HepG2 (cell line): ENCODE results near the gene GLRA1.

Source experiments
- EED ChIP-seq: sonication (generic); formaldehyde crosslinking; IDR thresholded peaks from 2 replicates; pipeline ENCODE4 v1.5.0; 2020; ENCODE audit warnings: mild to moderate bottlenecking, missing genetic modification reagents
- EZH2 ChIP-seq: conservative IDR thresholded peaks from 2 replicates; pipeline ENCODE4 v1.6.1; 2012; ENCODE audit warnings: mild to moderate bottlenecking, low read depth, low read length, moderate library complexity
- KAT7 ChIP-seq: IDR thresholded peaks from 2 replicates; pipeline ENCODE4 v1.6.1; 2018; ENCODE audit warnings: borderline replicate concordance, missing compliant biosample characterization
- KDM1A ChIP-seq: IDR thresholded peaks from 2 replicates; pipeline ENCODE4 v1.6.1; 2016; ENCODE audit warnings: missing compliant biosample characterization
- PHF20 ChIP-seq: sonication (generic); formaldehyde crosslinking; IDR thresholded peaks from 2 replicates; pipeline ENCODE4 v1.5.0; 2020; ENCODE audit warnings: mild to moderate bottlenecking, missing genetic modification reagents
- POLR2A ChIP-seq, 2 experiments: IDR thresholded peaks; 2 replicates each; pipeline ENCODE4 v1.6.1; 2011; ENCODE audit warnings: low read depth in 2 of 2, low read length in 2 of 2, mild to moderate bottlenecking in 1 of 2, moderate library complexity in 1 of 2; ENCODE audit not compliant: insufficient read depth in 1 of 2
- RAD51 ChIP-seq: fragments of 450-650 bp; IDR thresholded peaks from 2 replicates; pipeline ENCODE4 v1.6.1; 2016; ENCODE audit warnings: borderline replicate concordance
- REST ChIP-seq, 2 experiments: IDR thresholded peaks; 2 replicates each; pipeline ENCODE4 v1.6.1; 2011 to 2012; ENCODE audit warnings: low read length in 2 of 2, borderline replicate concordance in 1 of 2, low read depth in 1 of 2, mild to moderate bottlenecking in 1 of 2, moderate library complexity in 1 of 2
- SALL1 ChIP-seq: sonication (generic); formaldehyde crosslinking; IDR thresholded peaks from 2 replicates; pipeline ENCODE4 v1.8.0; 2022; ENCODE audit warnings: mild to moderate bottlenecking, missing genetic modification reagents
- TF ChIP-seq, protein P1 (sequence below): sonication (generic); formaldehyde crosslinking; IDR thresholded peaks from 2 replicates; pipeline ENCODE4 v1.4.0; 2020; ENCODE audit warnings: mild to moderate bottlenecking, missing genetic modification reagents

- no peak for TF ChIP-seq SALL1 (CRISPR knock-in tag)
- TF ChIP-seq RAD51: no peak
- TF ChIP-seq, protein P1, sequence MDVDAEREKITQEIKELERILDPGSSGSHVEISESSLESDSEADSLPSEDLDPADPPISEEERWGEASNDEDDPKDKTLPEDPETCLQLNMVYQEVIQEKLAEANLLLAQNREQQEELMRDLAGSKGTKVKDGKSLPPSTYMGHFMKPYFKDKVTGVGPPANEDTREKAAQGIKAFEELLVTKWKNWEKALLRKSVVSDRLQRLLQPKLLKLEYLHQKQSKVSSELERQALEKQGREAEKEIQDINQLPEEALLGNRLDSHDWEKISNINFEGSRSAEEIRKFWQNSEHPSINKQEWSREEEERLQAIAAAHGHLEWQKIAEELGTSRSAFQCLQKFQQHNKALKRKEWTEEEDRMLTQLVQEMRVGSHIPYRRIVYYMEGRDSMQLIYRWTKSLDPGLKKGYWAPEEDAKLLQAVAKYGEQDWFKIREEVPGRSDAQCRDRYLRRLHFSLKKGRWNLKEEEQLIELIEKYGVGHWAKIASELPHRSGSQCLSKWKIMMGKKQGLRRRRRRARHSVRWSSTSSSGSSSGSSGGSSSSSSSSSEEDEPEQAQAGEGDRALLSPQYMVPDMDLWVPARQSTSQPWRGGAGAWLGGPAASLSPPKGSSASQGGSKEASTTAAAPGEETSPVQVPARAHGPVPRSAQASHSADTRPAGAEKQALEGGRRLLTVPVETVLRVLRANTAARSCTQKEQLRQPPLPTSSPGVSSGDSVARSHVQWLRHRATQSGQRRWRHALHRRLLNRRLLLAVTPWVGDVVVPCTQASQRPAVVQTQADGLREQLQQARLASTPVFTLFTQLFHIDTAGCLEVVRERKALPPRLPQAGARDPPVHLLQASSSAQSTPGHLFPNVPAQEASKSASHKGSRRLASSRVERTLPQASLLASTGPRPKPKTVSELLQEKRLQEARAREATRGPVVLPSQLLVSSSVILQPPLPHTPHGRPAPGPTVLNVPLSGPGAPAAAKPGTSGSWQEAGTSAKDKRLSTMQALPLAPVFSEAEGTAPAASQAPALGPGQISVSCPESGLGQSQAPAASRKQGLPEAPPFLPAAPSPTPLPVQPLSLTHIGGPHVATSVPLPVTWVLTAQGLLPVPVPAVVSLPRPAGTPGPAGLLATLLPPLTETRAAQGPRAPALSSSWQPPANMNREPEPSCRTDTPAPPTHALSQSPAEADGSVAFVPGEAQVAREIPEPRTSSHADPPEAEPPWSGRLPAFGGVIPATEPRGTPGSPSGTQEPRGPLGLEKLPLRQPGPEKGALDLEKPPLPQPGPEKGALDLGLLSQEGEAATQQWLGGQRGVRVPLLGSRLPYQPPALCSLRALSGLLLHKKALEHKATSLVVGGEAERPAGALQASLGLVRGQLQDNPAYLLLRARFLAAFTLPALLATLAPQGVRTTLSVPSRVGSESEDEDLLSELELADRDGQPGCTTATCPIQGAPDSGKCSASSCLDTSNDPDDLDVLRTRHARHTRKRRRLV: no peak
- TF ChIP-seq REST (IDR thresholded peaks at IDR 0.05; ENCODE audit: borderline replicate concordance in 1 of 2, low read depth in 1 of 2, low read length in 2 of 2): no peak
- no peak for TF ChIP-seq EED (CRISPR knock-in tag)
- no peak for TF ChIP-seq KAT7 (CRISPR knock-in tag)
- no peak for TF ChIP-seq POLR2A (IDR thresholded peaks at IDR 0.05; ENCODE audit: insufficient read depth in 1 of 2, low read depth in 2 of 2, low read length in 2 of 2)
- TF ChIP-seq KDM1A (CRISPR knock-in tag): no peak
- no peak for TF ChIP-seq EZH2
- TF ChIP-seq PHF20 (CRISPR knock-in tag): no peak
Measured at GRCh38 chr5:151820271-151820670, 104.4 kb downstream of the GLRA1 start.
